ENCODE data around the gene RAD51B. TPM values are rescaled to one million over a fixed set of nuclear protein-coding genes. Genes with fewer than 3 reads are reported as not detected.

RAD51B gene
- total and polyA plus RNA-seq, 9 of the 15 experiments (the other 6 are each of a cell fraction or from before 2014, with no cell fraction given): 8.5 to 17.3 (median 11.3) TPM

GRCh38 chr14:68651075-68651474 lies 831.5 kb downstream of the RAD51B start:
- ATAC-seq (no peak), DNase-seq (ENCODE audit: extremely low read depth in 1 of 4, low spot score in 3 of 4) (no peak), FAIRE-seq (no peak)
- no peak overlapping the region for H3K4me3 ChIP-seq
- intact Hi-C loops (cut with micrococcal nuclease): no loop called here
- H3K9me1 ChIP-seq (ENCODE audit: control insufficient read depth, insufficient read depth, low read length): no peaks in the 10 kb centered on the region
- TF ChIP-seq SREBF2 (CRISPR knock-in tag; IDR thresholded peaks at IDR 0.05) (no peak), CTCF (IDR thresholded peaks at IDR 0.05 in 2 of 3, conservative IDR thresholded peaks at IDR 0.05 in 1 of 3; ENCODE audit: insufficient read depth in 2 of 3, low read depth in 1 of 3, low read length in 3 of 3) (no peak), ARID3B (CRISPR knock-in tag; IDR thresholded peaks at IDR 0.05; ENCODE audit: borderline replicate concordance) (no peak), CBFB (CRISPR knock-in tag; IDR thresholded peaks at IDR 0.05) (no peak), FOXJ3 (CRISPR knock-in tag; IDR thresholded peaks at IDR 0.05) (no peak)
- POLR2A ChIA-PET: no interaction called here
- H3K9me3 ChIP-seq (replicated peaks; ENCODE audit: control insufficient read depth, insufficient read depth, low read depth, low read length): no peaks in the 10 kb centered on the region
- no peaks in the 10 kb centered on the region for H3K27me3 ChIP-seq (ENCODE audit: control insufficient read depth in 2 of 2, insufficient read depth in 2 of 2, low read length in 2 of 2)
- H3K4me1 ChIP-seq (replicated peaks in 1 of 2; ENCODE audit: control insufficient read depth in 2 of 2, insufficient read depth in 2 of 2, low read length in 2 of 2): peaks cover 11 to 26% of the 10 kb centered on the region in 2 experiments
- H3K4me2 ChIP-seq (ENCODE audit: insufficient read depth, low read length): no peak overlapping the region
- in situ Hi-C loops (cut with MboI): no loop called here
- no peaks in the 10 kb centered on the region for H3K79me2 ChIP-seq (ENCODE audit: control insufficient read depth, insufficient read depth, low read length)
- H3K36me3 ChIP-seq (ENCODE audit: control insufficient read depth, insufficient read depth, low read length): no peaks in the 10 kb centered on the region
- H3K9ac ChIP-seq (ENCODE audit: insufficient read depth in 1 of 2, low read depth in 2 of 2, low read length in 2 of 2): no peak overlapping the region
- CTCF ChIA-PET (ENCODE audit: low intra/inter-chr PET ratio): no interaction called here
- no peak overlapping the region for H3K27ac ChIP-seq (ENCODE audit: extremely low read depth, low read depth, low read length)
- BruUV-seq (replicated peaks): no TSS peak
- no peaks in the 10 kb centered on the region for H4K20me1 ChIP-seq (replicated peaks; ENCODE audit: control insufficient read depth, insufficient read depth, low read length)
- WGBS (ENCODE audit: insufficient coverage, low coverage, missing lambda C conversion rate): 73% methylated on average over 2 of the region's 4 CpGs
- H2AFZ ChIP-seq (ENCODE audit: low read depth, low read length): no peak overlapping the region

Measured in K562 (cell line).